ENCODE results near the gene MYH10. TPM values are rescaled to one million over a fixed set of nuclear protein-coding genes. Genes with fewer than 3 reads are reported as not detected.

The MYH10 gene
- polyA plus RNA-seq, 1 donor from 2014 or later: 61.1 TPM

- Histone ChIP-seq H4K20me1 (ENCODE audit: insufficient read depth) (no peaks in the 10 kb centered on the region), H3K4me3 (ENCODE audit: low read length) (no peak overlapping the region), H3K79me2 (replicated peaks; ENCODE audit: insufficient read depth, low read length) (no peaks in the 10 kb centered on the region), H3K27me3 (ENCODE audit: insufficient read depth, low read depth, low read length) (no peaks in the 10 kb centered on the region), H3K4me2 (ENCODE audit: low read length) (no peak overlapping the region), H3K9me3 (ENCODE audit: low read length) (no peaks in the 10 kb centered on the region), H3K27ac (ENCODE audit: low read length) (no peak overlapping the region), H3K36me3 (ENCODE audit: insufficient read depth, low read length) (peaks cover 15% of the 10 kb centered on the region), H2AFZ (ENCODE audit: low read depth, low read length) (no peak overlapping the region), H3F3A (ENCODE audit: insufficient read depth, low read length, poor library complexity, severe bottlenecking) (no peaks in the 10 kb centered on the region), H3K9me2 (ENCODE audit: insufficient read depth, low read length) (no peaks in the 10 kb centered on the region), H3K9ac (ENCODE audit: low read length) (no peak overlapping the region)
- TF ChIP-seq RAD21 (conservative IDR thresholded peaks at IDR 0.05) (no peak), EP300 (conservative IDR thresholded peaks at IDR 0.05; ENCODE audit: poor library complexity, severe bottlenecking) (no peak), POLR2AphosphoS5 (IDR thresholded peaks at IDR 0.05) (no peak), SMC3 (conservative IDR thresholded peaks at IDR 0.05; ENCODE audit: poor library complexity) (no peak), TAF1 (IDR thresholded peaks at IDR 0.05; ENCODE audit: low read depth) (no peak), CTCF (IDR thresholded peaks at IDR 0.05; ENCODE audit: poor library complexity, severe bottlenecking) (no peak), EZH2 (IDR thresholded peaks at IDR 0.05; ENCODE audit: borderline replicate concordance, insufficient read depth, low read length, poor library complexity, severe bottlenecking) (no peak), REST (IDR thresholded peaks at IDR 0.05; ENCODE audit: borderline replicate concordance) (no peak), MXI1 (conservative IDR thresholded peaks at IDR 0.05; ENCODE audit: poor library complexity, severe bottlenecking) (no peak)
Observed at GRCh38 chr17:8500609-8501008, 129.9 kb downstream of the MYH10 start.

- TF ChIP-seq EP300 (conservative IDR thresholded peaks at IDR 0.05; ENCODE audit: poor library complexity, severe bottlenecking) (no peak), CTCF (IDR thresholded peaks at IDR 0.05; ENCODE audit: poor library complexity, severe bottlenecking) (no peak), EZH2 (IDR thresholded peaks at IDR 0.05; ENCODE audit: borderline replicate concordance, insufficient read depth, low read length, poor library complexity, severe bottlenecking) (no peak), MXI1 (conservative IDR thresholded peaks at IDR 0.05; ENCODE audit: poor library complexity, severe bottlenecking) (no peak), POLR2AphosphoS5 (IDR thresholded peaks at IDR 0.05) (no peak), TAF1 (IDR thresholded peaks at IDR 0.05; ENCODE audit: low read depth) (no peak), RAD21 (conservative IDR thresholded peaks at IDR 0.05) (no peak), REST (IDR thresholded peaks at IDR 0.05; ENCODE audit: borderline replicate concordance) (no peak), SMC3 (conservative IDR thresholded peaks at IDR 0.05; ENCODE audit: poor library complexity) (no peak)
- Histone ChIP-seq H3K9ac (ENCODE audit: low read length) (no peak overlapping the region), H3K36me3 (ENCODE audit: insufficient read depth, low read length) (peaks cover 12% of the 10 kb centered on the region), H3K9me2 (ENCODE audit: insufficient read depth, low read length) (no peaks in the 10 kb centered on the region), H3F3A (ENCODE audit: insufficient read depth, low read length, poor library complexity, severe bottlenecking) (no peaks in the 10 kb centered on the region), H3K27ac (ENCODE audit: low read length) (no peak overlapping the region), H3K27me3 (ENCODE audit: insufficient read depth, low read depth, low read length) (no peaks in the 10 kb centered on the region), H4K20me1 (ENCODE audit: insufficient read depth) (no peaks in the 10 kb centered on the region), H3K4me3 (ENCODE audit: low read length) (no peak overlapping the region), H3K4me2 (ENCODE audit: low read length) (no peak overlapping the region), H3K79me2 (replicated peaks; ENCODE audit: insufficient read depth, low read length) (no peaks in the 10 kb centered on the region), H2AFZ (ENCODE audit: low read depth, low read length) (no peak overlapping the region), H3K9me3 (ENCODE audit: low read length) (no peaks in the 10 kb centered on the region)
Observed at GRCh38 chr17:8499614-8500013, 130.9 kb downstream of the MYH10 start.

All from neural cell (in vitro differentiated cells).